Measurements from ENCODE around the gene SLCO2B1.

DNA sequence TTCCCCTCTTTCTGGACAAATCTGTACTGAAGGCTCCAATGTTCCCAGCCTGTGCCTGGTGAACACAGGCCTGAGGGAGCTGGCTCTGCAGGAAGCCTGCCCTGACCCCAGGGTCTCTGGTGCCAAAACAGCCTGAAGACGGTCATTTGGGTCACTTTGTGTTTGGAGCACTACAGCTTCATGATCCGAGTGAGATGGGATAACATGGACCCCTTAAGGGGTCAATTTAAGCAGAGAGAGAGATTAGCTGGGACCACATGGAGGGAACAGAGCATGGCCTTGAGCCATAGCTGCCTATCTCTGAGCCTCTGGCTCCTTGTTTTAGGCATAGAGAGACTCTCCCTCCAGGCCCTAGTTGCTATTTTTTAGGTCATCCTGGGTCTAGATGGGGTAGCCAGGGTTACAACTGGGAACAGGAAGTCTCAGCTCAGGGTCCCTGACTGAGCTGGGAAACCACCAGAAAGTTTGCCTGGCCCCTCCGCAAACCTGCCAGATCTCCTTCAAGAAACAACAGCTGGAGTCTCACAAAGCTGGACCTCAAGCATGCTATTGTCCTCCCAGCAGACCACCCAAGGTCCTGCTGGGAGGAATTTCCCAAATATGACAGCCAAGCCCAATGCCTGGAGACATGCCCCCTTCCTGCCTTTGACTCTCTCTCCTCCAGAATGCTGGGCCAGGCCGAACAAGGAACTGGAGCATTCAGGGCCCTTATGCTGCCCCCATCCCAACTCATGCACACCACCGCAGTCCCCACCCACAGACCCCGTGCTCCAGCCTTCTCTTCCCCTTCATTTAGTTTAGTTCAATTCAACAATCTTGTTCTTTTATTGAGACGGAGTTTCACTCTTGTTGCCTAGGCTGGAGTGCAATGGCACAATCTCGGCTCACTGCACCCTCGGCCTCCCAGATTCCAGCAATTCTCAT is 4.0 kb downstream of the SLCO2B1 start:
- TF ChIP-seq CTCF (conservative IDR thresholded peaks at IDR 0.05 in 1 of 2, IDR thresholded peaks at IDR 0.05 in 1 of 2; ENCODE audit: extremely low read depth in 1 of 2, insufficient read depth in 1 of 2, low read depth in 1 of 2, low read length in 2 of 2) (no peak), EZH2 (IDR thresholded peaks at IDR 0.05; ENCODE audit: borderline replicate concordance, low read length) (no peak)
